ENCODE data around the gene MTX2. TPM values are rescaled to one million over a fixed set of nuclear protein-coding genes. Genes with fewer than 3 reads are reported as not detected.

Gene MTX2
- total and polyA plus RNA-seq, 2 donors from 2014 or later: 23.6 to 120 TPM

DNA sequence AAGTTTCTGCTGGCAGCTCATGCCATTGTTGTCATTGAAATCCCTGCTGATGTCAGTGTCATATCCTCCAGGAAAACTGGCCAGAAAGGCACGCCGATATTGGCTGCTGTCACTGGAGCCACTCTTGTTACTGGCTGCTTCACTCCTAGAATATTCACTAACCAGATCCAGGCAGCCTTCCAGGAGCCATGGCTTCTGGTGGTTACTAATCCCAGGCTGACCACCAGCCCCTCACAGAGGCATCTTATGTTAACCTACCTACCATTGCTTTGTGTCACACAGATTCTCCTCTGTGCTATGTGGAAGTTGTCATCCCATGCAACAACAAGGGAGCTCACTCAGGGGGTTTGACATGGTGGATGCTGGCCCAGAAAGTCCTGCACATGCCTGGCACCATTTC, 27.0 kb upstream of the MTX2 start:
- FAIRE-seq (no peak), DNase-seq (no peak)
- no peak overlapping the region for H3K9ac ChIP-seq (ENCODE audit: low read length in 3 of 3)
- H3K9me3 ChIP-seq (ENCODE audit: control insufficient read depth in 2 of 3, insufficient read depth in 1 of 3, low read length in 3 of 3): no peaks in the 10 kb centered on the region
- H3K4me3 ChIP-seq (ENCODE audit: low read length in 3 of 3): no peak overlapping the region
- intact Hi-C loops (cut with DNase I): no loop called here
- no peaks in the 10 kb centered on the region for H3K36me3 ChIP-seq (ENCODE audit: control insufficient read depth in 2 of 3, insufficient read depth in 3 of 3, low read length in 3 of 3)
- no peaks in the 10 kb centered on the region for H3K4me1 ChIP-seq (ENCODE audit: control insufficient read depth in 2 of 3, insufficient read depth in 2 of 3, low read depth in 1 of 3, low read length in 3 of 3)
- TF ChIP-seq, protein P1, sequence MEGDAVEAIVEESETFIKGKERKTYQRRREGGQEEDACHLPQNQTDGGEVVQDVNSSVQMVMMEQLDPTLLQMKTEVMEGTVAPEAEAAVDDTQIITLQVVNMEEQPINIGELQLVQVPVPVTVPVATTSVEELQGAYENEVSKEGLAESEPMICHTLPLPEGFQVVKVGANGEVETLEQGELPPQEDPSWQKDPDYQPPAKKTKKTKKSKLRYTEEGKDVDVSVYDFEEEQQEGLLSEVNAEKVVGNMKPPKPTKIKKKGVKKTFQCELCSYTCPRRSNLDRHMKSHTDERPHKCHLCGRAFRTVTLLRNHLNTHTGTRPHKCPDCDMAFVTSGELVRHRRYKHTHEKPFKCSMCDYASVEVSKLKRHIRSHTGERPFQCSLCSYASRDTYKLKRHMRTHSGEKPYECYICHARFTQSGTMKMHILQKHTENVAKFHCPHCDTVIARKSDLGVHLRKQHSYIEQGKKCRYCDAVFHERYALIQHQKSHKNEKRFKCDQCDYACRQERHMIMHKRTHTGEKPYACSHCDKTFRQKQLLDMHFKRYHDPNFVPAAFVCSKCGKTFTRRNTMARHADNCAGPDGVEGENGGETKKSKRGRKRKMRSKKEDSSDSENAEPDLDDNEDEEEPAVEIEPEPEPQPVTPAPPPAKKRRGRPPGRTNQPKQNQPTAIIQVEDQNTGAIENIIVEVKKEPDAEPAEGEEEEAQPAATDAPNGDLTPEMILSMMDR (IDR thresholded peaks at IDR 0.05; ENCODE audit: borderline replicate concordance, extremely low read depth, insufficient read depth): no peak
- H3K27ac ChIP-seq (ENCODE audit: low read depth in 2 of 2, low read length in 2 of 2): no peak overlapping the region
- no peaks in the 10 kb centered on the region for H3K27me3 ChIP-seq (ENCODE audit: control insufficient read depth, insufficient read depth, low read length)

DNA sequence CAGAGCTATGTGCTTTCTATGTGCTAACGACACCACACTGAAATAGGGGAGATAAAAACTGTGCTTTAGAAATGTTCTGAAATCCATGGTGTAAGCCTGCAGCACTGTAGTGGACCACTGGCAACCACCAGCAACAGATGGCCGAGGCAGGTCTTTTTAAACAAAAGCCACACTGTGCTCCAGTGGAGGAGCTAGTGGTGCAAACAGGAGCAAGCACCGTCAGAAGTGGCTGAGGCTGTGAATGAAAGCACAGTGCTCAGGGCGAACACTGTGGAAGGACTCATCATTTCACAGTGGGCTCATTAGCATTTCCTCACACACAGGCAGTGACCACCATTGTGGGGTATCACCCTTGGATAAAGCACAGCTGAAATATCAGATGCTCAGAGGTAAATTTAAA, 22.9 kb upstream of the MTX2 start:
- H3K27me3 ChIP-seq (ENCODE audit: control insufficient read depth, insufficient read depth, low read length): no peaks in the 10 kb centered on the region
- TF ChIP-seq, protein P1 (IDR thresholded peaks at IDR 0.05; ENCODE audit: borderline replicate concordance, extremely low read depth, insufficient read depth): no peak
- no peak for DNase-seq
- H3K27ac ChIP-seq (ENCODE audit: low read depth in 2 of 2, low read length in 2 of 2): no peak overlapping the region
- H3K9me3 ChIP-seq (ENCODE audit: control insufficient read depth in 2 of 3, insufficient read depth in 1 of 3, low read length in 3 of 3): no peaks in the 10 kb centered on the region
- H3K36me3 ChIP-seq (ENCODE audit: control insufficient read depth in 2 of 3, insufficient read depth in 3 of 3, low read length in 3 of 3): no peaks in the 10 kb centered on the region
- FAIRE-seq: no peak
- intact Hi-C loops (cut with DNase I): no loop called here
- no peaks in the 10 kb centered on the region for H3K4me1 ChIP-seq (ENCODE audit: control insufficient read depth in 2 of 3, insufficient read depth in 2 of 3, low read depth in 1 of 3, low read length in 3 of 3)
- H3K9ac ChIP-seq (ENCODE audit: low read length in 3 of 3): no peak overlapping the region
- no peak overlapping the region for H3K4me3 ChIP-seq (ENCODE audit: low read length in 3 of 3)

DNA sequence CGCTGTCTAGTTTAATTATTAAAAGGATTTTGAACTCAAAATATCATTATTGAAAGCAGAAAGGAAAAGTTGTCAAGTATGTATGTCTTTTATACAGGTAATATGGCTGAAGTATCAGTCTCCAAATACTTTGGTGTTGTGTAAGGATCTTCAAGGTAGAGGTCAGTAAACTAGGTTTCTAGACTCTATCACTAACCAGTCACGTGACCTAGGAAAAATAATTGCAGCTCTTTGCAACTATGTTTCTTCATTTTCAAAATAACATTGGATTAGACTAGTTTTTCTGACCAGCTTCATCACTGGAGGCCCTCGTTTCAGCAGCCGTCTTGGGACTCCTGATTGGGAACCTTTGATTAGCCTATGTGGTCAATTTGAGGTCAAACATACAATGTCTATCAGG, 21.4 kb upstream of the MTX2 start:
- no peak overlapping the region for H3K9ac ChIP-seq (ENCODE audit: low read length in 3 of 3)
- no peaks in the 10 kb centered on the region for H3K27me3 ChIP-seq (ENCODE audit: control insufficient read depth, insufficient read depth, low read length)
- TF ChIP-seq, protein P1 (IDR thresholded peaks at IDR 0.05; ENCODE audit: borderline replicate concordance, extremely low read depth, insufficient read depth): no peak
- no peak overlapping the region for H3K27ac ChIP-seq (ENCODE audit: low read depth in 2 of 2, low read length in 2 of 2)
- H3K4me3 ChIP-seq (ENCODE audit: low read length in 3 of 3): no peak overlapping the region
- no peak for DNase-seq
- intact Hi-C loops (cut with DNase I): no loop called here
- no peak for FAIRE-seq
- no peaks in the 10 kb centered on the region for H3K9me3 ChIP-seq (ENCODE audit: control insufficient read depth in 2 of 3, insufficient read depth in 1 of 3, low read length in 3 of 3)
- H3K4me1 ChIP-seq (ENCODE audit: control insufficient read depth in 2 of 3, insufficient read depth in 2 of 3, low read depth in 1 of 3, low read length in 3 of 3): no peaks in the 10 kb centered on the region
- H3K36me3 ChIP-seq (ENCODE audit: control insufficient read depth in 2 of 3, insufficient read depth in 3 of 3, low read length in 3 of 3): no peaks in the 10 kb centered on the region

DNA sequence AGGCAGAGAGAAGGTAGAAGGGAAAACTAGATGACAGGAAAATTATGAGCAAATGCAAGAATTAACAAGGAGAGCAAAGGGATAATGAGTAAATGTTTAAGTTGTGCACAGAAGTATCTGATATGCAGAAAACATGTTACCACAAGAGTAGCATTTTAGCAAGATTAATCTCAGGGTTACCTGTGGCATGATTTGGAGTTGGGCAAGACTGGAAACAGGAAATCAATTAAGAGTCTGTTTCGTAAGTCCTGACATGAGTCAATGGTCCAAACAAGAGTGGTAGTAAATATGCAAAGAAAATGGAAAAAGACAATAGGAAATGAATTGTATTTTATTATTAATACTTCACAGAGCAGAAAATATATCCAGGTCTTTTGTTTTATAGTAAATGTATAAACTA, 17.3 kb upstream of the MTX2 start:
- no peak overlapping the region for H3K9ac ChIP-seq (ENCODE audit: low read length in 3 of 3)
- DNase-seq (no peak), FAIRE-seq (no peak)
- H3K27ac ChIP-seq (ENCODE audit: low read depth in 2 of 2, low read length in 2 of 2): no peak overlapping the region
- no peak overlapping the region for H3K4me3 ChIP-seq (ENCODE audit: low read length in 3 of 3)
- no peaks in the 10 kb centered on the region for H3K4me1 ChIP-seq (ENCODE audit: control insufficient read depth in 2 of 3, insufficient read depth in 2 of 3, low read depth in 1 of 3, low read length in 3 of 3)
- intact Hi-C loops (cut with DNase I): no loop called here
- no peaks in the 10 kb centered on the region for H3K9me3 ChIP-seq (ENCODE audit: control insufficient read depth in 2 of 3, insufficient read depth in 1 of 3, low read length in 3 of 3)
- TF ChIP-seq, protein P1 (IDR thresholded peaks at IDR 0.05; ENCODE audit: borderline replicate concordance, extremely low read depth, insufficient read depth): no peak
- no peaks in the 10 kb centered on the region for H3K36me3 ChIP-seq (ENCODE audit: control insufficient read depth in 2 of 3, insufficient read depth in 3 of 3, low read length in 3 of 3)
- H3K27me3 ChIP-seq (ENCODE audit: control insufficient read depth, insufficient read depth, low read length): no peaks in the 10 kb centered on the region
